Ovary (tissue), 9 donors: ENCODE data around the gene RNF214. TPM values are rescaled to one million over a fixed set of nuclear protein-coding genes. Genes with fewer than 3 reads are reported as not detected.

Experiments
- DNase-seq, 5 donors: peaks; one replicate each; pipeline ENCODE4 v3.0.0-alpha.2; 2019 to 2020
- H3K27ac ChIP-seq, 2 donors: fragments of 200-600 bp; one replicate each; pipeline versions ENCODE4 v1.5.1 to v1.8.0; 2019 to 2022
- H3K27me3 ChIP-seq: fragments of 200-600 bp; one replicate; pipeline ENCODE4 v1.8.0; 2022
- H3K36me3 ChIP-seq: fragments of 200-600 bp; sonication (generic); one replicate; pipeline ENCODE4 v1.5.1; 2019
- H3K4me1 ChIP-seq: one replicate; pipeline ENCODE4 v1.8.1; 2013; ENCODE audit warnings: mild to moderate bottlenecking, moderate library complexity; ENCODE audit not compliant: insufficient read depth
- H3K4me3 ChIP-seq: fragments of 200-600 bp; sonication (generic); one replicate; pipeline ENCODE4 v1.5.1; 2017
- H3K9me3 ChIP-seq, 2 donors: fragments of 200-600 bp in 1 of 2; sonication (generic) in 1 of 2; one replicate each; pipeline versions ENCODE4 v1.5.1 to v1.8.1; 2013 to 2019; ENCODE audit warnings: mild to moderate bottlenecking in 1 of 2, moderate library complexity in 1 of 2
- CTCF ChIP-seq, 3 donors: fragments of 450-650 bp in 2 of 3; fragments of 200-600 bp in 1 of 3; IDR thresholded peaks; one replicate each; pipeline versions ENCODE4 v1.5.1 to v1.8.0; 2016 to 2022; ENCODE audit warnings: antibody characterized with exemption in 3 of 3, mild to moderate bottlenecking in 1 of 3
- EP300 ChIP-seq: sonication (generic); formaldehyde crosslinking; IDR thresholded peaks from one replicate; pipeline ENCODE4 v1.6.1; 2017; ENCODE audit warnings: antibody characterized with exemption
- POLR2A ChIP-seq: fragments of 450-650 bp; IDR thresholded peaks from one replicate; pipeline ENCODE4 v1.6.1; 2017; ENCODE audit warnings: antibody characterized with exemption, mild to moderate bottlenecking, moderate library complexity
- WGBS, 3 donors: extraction: QIAGEN DNeasy Blood & Tissue Kit in 1 of 3; methylation state at CpG; one replicate each; pipeline versions ENCODE4 v1.1.5 to v1.1.7; 2013 to 2017; 5-methylcytosine and 5-hydroxymethylcytosine counted together
- intact Hi-C, 4 donors: fragments of 100-400 bp; cut with DNase I; formaldehyde crosslinking; loops; one replicate each; pipeline versions ENCODE4 v1.11.0 to v1.15.1; 2022 to 2023
- polyA plus RNA-seq, 2 donors: library from polyadenylated mRNA; stranded (reverse); fragments of 200-250 nt in 1 of 2; fragments of 350-450 nt in 1 of 2; fragmentation: Illumina TruSeq in 1 of 2; extraction: RNeasy Lipid Tissue Mini Kit (QIAGEN cat#74804) in 1 of 2; gene quantifications; one replicate each; pipeline ENCODE4 v1.2.3, GENCODE V29; 2013 to 2014
- total RNA-seq, 7 donors: library from RNA; depleted of rRNA in 2 of 7; stranded (reverse); fragments of >200 nt in 2 of 7; fragmentation: NEBNext Ultra II Directional in 3 of 7; extraction: Animal tissue kit (Norgen Biotek cat#: 25700) in 3 of 7; gene quantifications; one replicate each; pipeline versions ENCODE4 v1.1.0 to v1.2.4, GENCODE V29; 2016 to 2023
- donor health status: DM: no; HTN: no; CAD: no; lungs with moderate emphysema.
- donor health status: DM: no; HTN: no; CAD: no.
- donor health status: Bipolar disorder and iron deficiency.
- donor health status: DM: yes; HTN: yes; CAD: no.
- donor health status: DM: no; HTN: no; CAD: no.
- donor health status: DM: yes; HTN: yes; CAD: no.

RNF214 gene
- total and polyA plus RNA-seq, 9 donors, result 9.7 to 40.9 (median 27.3) TPM

GRCh38 chr11:117192401-117192875 is 40.0 kb upstream of the RNF214 start:
- peak in 2 of 5 donors; percentile 17 to 38 for DNase-seq
- Histone ChIP-seq H3K36me3 (no peaks in the 10 kb centered on the region), H3K4me1 (peaks cover 4% of the 10 kb centered on the region), H3K4me3 (no peak overlapping the region), H3K27me3 (no peaks in the 10 kb centered on the region), H3K27ac (no peak overlapping the region), H3K9me3 (no peaks in the 10 kb centered on the region)
- 89 to 94% (median 92%) methylated on average over 17 of the region's 17 CpGs for WGBS, 3 donors
- intact Hi-C loops, result no loop called here
- TF ChIP-seq CTCF (IDR thresholded peaks at IDR 0.05) (no peak), EP300 (no peak), POLR2A (no peak)

- H3K27me3 ChIP-seq, result no peaks in the 10 kb centered on the region
- 89 to 93% (median 93%) methylated on average over 15 of the region's 15 CpGs for WGBS, 3 donors
- intact Hi-C loops, result no loop called here
- H3K9me3 ChIP-seq, result no peaks in the 10 kb centered on the region
- peaks cover 10% of the 10 kb centered on the region for H3K4me1 ChIP-seq
- TF ChIP-seq CTCF (IDR thresholded peaks at IDR 0.05), result no peak
- TF ChIP-seq POLR2A, result no peak
- TF ChIP-seq EP300, result no peak
- no peak overlapping the region for H3K27ac ChIP-seq
- peak in 3 of 5 donors; percentile 14 to 33 (median 23) for DNase-seq
- no peak overlapping the region for H3K4me3 ChIP-seq
- H3K36me3 ChIP-seq, result no peaks in the 10 kb centered on the region
These were observed 39.1 kb upstream of the RNF214 start for GRCh38 chr11:117193130-117194020.

DNA sequence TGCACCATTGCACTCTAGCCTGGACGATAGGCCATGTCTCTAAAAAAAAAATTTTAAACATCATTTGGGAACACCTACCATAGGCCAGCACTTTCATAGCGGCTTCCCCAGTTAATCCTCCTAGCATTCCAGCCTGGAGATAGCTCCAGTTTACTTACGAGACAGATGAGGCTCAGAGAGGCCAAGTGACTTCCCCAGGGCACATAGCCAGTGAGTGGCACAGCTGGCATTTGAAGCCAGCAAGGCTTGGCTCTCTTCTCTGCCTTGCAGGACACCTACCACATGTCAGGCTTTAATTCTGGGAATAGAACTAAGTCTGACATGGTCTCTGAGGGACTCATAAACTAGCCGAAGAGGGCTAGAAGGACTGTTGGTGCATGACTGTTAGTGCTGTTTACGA is 38.2 kb upstream of the RNF214 start:
- Histone ChIP-seq H3K27me3 (no peaks in the 10 kb centered on the region), H3K4me3 (no peak overlapping the region), H3K4me1 (peaks cover 14% of the 10 kb centered on the region), H3K9me3 (no peaks in the 10 kb centered on the region), H3K27ac (no peak overlapping the region), H3K36me3 (no peaks in the 10 kb centered on the region)
- TF ChIP-seq POLR2A, result no peak
- intact Hi-C loops, result no loop called here
- DNase-seq, result peak in 1 of 5 donors; percentile 9
- 80 to 89% (median 87%) methylated on average over 5 of the region's 5 CpGs for WGBS, 3 donors

GRCh38 chr11:117195258-117195657 is 37.2 kb upstream of the RNF214 start:
- intact Hi-C loops, result no loop called here
- H3K27me3 ChIP-seq, result no peaks in the 10 kb centered on the region
- H3K27ac ChIP-seq, result no peak overlapping the region
- no peaks in the 10 kb centered on the region for H3K9me3 ChIP-seq
- TF ChIP-seq CTCF (IDR thresholded peaks at IDR 0.05) (no peak), EP300 (no peak), POLR2A (no peak)
- DNase-seq, result peak in 1 of 5 donors; percentile 16
- H3K4me3 ChIP-seq, result no peak overlapping the region
- H3K4me1 ChIP-seq, result peaks cover 14% of the 10 kb centered on the region
- no peaks in the 10 kb centered on the region for H3K36me3 ChIP-seq
- 74 to 90% (median 77%) methylated on average over 4 of the region's 4 CpGs for WGBS, 3 donors

GRCh38 chr11:117195761-117196160 is 36.7 kb upstream of the RNF214 start:
- TF ChIP-seq EP300, result no peak
- TF ChIP-seq CTCF (IDR thresholded peaks at IDR 0.05), result no peak
- TF ChIP-seq POLR2A, result no peak
- H3K36me3 ChIP-seq, result no peaks in the 10 kb centered on the region
- H3K27ac ChIP-seq, result no peak overlapping the region
- intact Hi-C loops, result no loop called here
- H3K27me3 ChIP-seq, result no peaks in the 10 kb centered on the region
- H3K4me1 ChIP-seq, result peaks cover 14% of the 10 kb centered on the region
- no peak for DNase-seq
- WGBS, 3 donors, result 90 to 92% (median 92%) methylated on average over 19 of the region's 19 CpGs
- no peak overlapping the region for H3K4me3 ChIP-seq
- no peaks in the 10 kb centered on the region for H3K9me3 ChIP-seq
